B cell (primary cell): Measurements from ENCODE around the gene RIPPLY2. TPM values are rescaled to one million over a fixed set of nuclear protein-coding genes. Genes with fewer than 3 reads are reported as not detected.

Source experiments
- ATAC-seq: fragments of 200-7000 bp; cut with Tn5 transposase; one replicate; pipeline ENCODE4 v1.10.0; 2021; ENCODE audit warnings: low read depth, mild to moderate bottlenecking, moderate number of reproducible peaks, moderate library complexity
- CTCF ChIA-PET: fragments of 350-600 bp; sonication (Branson Sonifier 250); formaldehyde crosslinking; loops from one replicate; lab custom pipeline; 2021; ENCODE audit warnings: antibody characterized with exemption, inconsistent platforms; lab: Charles Lee
- POLR2A ChIA-PET: fragments of 350-600 bp; sonication (Branson Sonifier 250); formaldehyde crosslinking; loops from one replicate; lab custom pipeline; 2021; ENCODE audit warnings: antibody characterized with exemption; lab: Charles Lee
- DNase-seq: peaks from one replicate; pipeline ENCODE4 v3.0.0; 2013
- H2AFZ ChIP-seq: 2 replicates; pipeline ENCODE4 v1.6.1; 2012; ENCODE audit warnings: mild to moderate bottlenecking, low read depth, low read length; ENCODE audit not compliant: insufficient read depth, poor library complexity, severe bottlenecking
- H3K27ac ChIP-seq, 2 donors: 1 replicate in 1 of 2; 2 replicates in 1 of 2; pipeline ENCODE4 v1.5.1; 2012 to 2013; ENCODE audit warnings: low read length in 2 of 2, mild to moderate bottlenecking in 2 of 2, moderate library complexity in 1 of 2
- H3K27me3 ChIP-seq, 4 experiments: fragments of 200-600 bp in 1 of 4; sonication (generic) in 1 of 4; replicated peaks in 1 of 4; 1 replicate in 2 of 4; 2 replicates in 2 of 4; pipeline versions ENCODE4 v1.6.1 to v1.7.0; 2013 to 2016; ENCODE audit warnings: low read length in 3 of 4, mild to moderate bottlenecking in 2 of 4, mixed read lengths in 1 of 4, moderate library complexity in 1 of 4; ENCODE audit not compliant: insufficient read depth in 4 of 4, control insufficient read depth in 3 of 4; ENCODE audit errors: control extremely low read depth in 1 of 4
- H3K36me3 ChIP-seq, 2 experiments: replicated peaks in 1 of 2; 1 replicate in 1 of 2; 2 replicates in 1 of 2; pipeline versions ENCODE4 v1.6.1 to v1.7.1; 2013; ENCODE audit warnings: low read length in 1 of 2; ENCODE audit not compliant: insufficient read depth in 2 of 2, control insufficient read depth in 1 of 2; ENCODE audit errors: control extremely low read depth in 1 of 2, extremely low read depth in 1 of 2
- H3K4me1 ChIP-seq, 2 donors: fragments of 200-600 bp in 1 of 2; sonication (generic) in 1 of 2; 1 replicate in 1 of 2; 2 replicates in 1 of 2; pipeline versions ENCODE4 v1.5.1 to v1.6.1; 2013 to 2017; ENCODE audit warnings: low read length in 2 of 2; ENCODE audit not compliant: control insufficient read depth in 2 of 2, insufficient read depth in 2 of 2
- H3K4me2 ChIP-seq: replicated peaks from 2 replicates; pipeline ENCODE3; 2012; ENCODE audit warnings: mild to moderate bottlenecking, low read depth, low read length; ENCODE audit not compliant: poor library complexity, severe bottlenecking
- H3K4me3 ChIP-seq, 5 experiments: fragments of 200-600 bp in 1 of 5; sonication (generic) in 1 of 5; 1 replicate in 3 of 5; 2 replicates in 2 of 5; pipeline versions ENCODE4 v1.5.1 to v1.7.0; 2011 to 2016; ENCODE audit warnings: low read length in 4 of 5, mild to moderate bottlenecking in 4 of 5, low read depth in 2 of 5, control low read depth in 1 of 5, moderate library complexity in 1 of 5; ENCODE audit not compliant: insufficient read depth in 1 of 5; ENCODE audit errors: control extremely low read depth in 1 of 5, extremely low read depth in 1 of 5
- H3K79me2 ChIP-seq: fragments of 200-600 bp; sonication (generic); one replicate; pipeline ENCODE4 v1.6.0; 2016; ENCODE audit warnings: low read length; ENCODE audit not compliant: control insufficient read depth, insufficient read depth
- H3K9ac ChIP-seq: fragments of 200-600 bp; sonication (generic); 2 replicates; pipeline ENCODE4 v1.6.1; 2017; ENCODE audit warnings: mild to moderate bottlenecking, low read length, moderate library complexity
- H3K9me3 ChIP-seq, 3 donors: one replicate each; pipeline versions ENCODE4 v1.6.1 to v1.7.1; 2013; ENCODE audit warnings: low read length in 2 of 3; ENCODE audit not compliant: control insufficient read depth in 2 of 3, insufficient read depth in 1 of 3; ENCODE audit errors: control extremely low read depth in 1 of 3
- H4K20me1 ChIP-seq: 2 replicates; pipeline ENCODE4 v1.6.0; 2012; ENCODE audit warnings: mild to moderate bottlenecking, low read length; ENCODE audit not compliant: insufficient read depth, control insufficient read depth, poor library complexity, severe bottlenecking
- H3K27ac Mint-ChIP-seq: one replicate; pipeline ENCODE4 v1.8.0; 2021; ENCODE audit warnings: mixed read lengths
- H3K27me3 Mint-ChIP-seq: one replicate; pipeline ENCODE4 v1.8.0; 2021; ENCODE audit warnings: mixed read lengths
- H3K4me1 Mint-ChIP-seq: one replicate; pipeline ENCODE4 v1.8.0; 2021; ENCODE audit warnings: mixed read lengths
- H3K4me3 Mint-ChIP-seq: one replicate; pipeline ENCODE4 v1.8.0; 2021; ENCODE audit warnings: mixed read lengths
- H3K9me3 Mint-ChIP-seq: one replicate; pipeline ENCODE4 v1.8.0; 2022; ENCODE audit warnings: mixed read lengths; ENCODE audit not compliant: insufficient read depth
- EZH2 ChIP-seq: IDR thresholded peaks from 2 replicates; pipeline ENCODE4 v1.6.1; 2012; ENCODE audit warnings: borderline replicate concordance, low read depth, mild to moderate bottlenecking, moderate library complexity, low read length; ENCODE audit not compliant: insufficient read depth, poor library complexity, severe bottlenecking
- WGBS: methylation state at CpG from one replicate; pipeline ENCODE4 v1.1.5; 2013; ENCODE audit warnings: missing lambda C conversion rate; ENCODE audit not compliant: insufficient coverage; 5-methylcytosine and 5-hydroxymethylcytosine counted together
- intact Hi-C: fragments of 100-400 bp; cut with micrococcal nuclease; formaldehyde crosslinking; loops from one replicate; pipeline ENCODE4 v1.10.0; 2022
- polyA plus RNA-seq: library from polyadenylated mRNA; depleted of rRNA; stranded (reverse); fragments of >200 nt; gene quantifications from 2 replicates; pipeline ENCODE4 v1.2.3, GENCODE V29; 2012
- total RNA-seq, 2 donors: library from RNA; stranded (reverse); fragments of 120-200 nt in 1 of 2; gene quantifications; 1 replicate in 1 of 2; 2 replicates in 1 of 2; pipeline versions ENCODE4 v1.2.3 to v1.2.4, GENCODE V29; 2013 to 2022
- TF ChIP-seq, protein P1 (sequence below): fragments of 200-600 bp; IDR thresholded peaks from one replicate; pipeline ENCODE4 v1.8.0; 2022; ENCODE audit warnings: antibody characterized with exemption, mild to moderate bottlenecking

The RIPPLY2 gene
- total and polyA plus RNA-seq, 2 donors (not counting 1 experiment from before 2014, with no cell fraction given): not detected

DNA sequence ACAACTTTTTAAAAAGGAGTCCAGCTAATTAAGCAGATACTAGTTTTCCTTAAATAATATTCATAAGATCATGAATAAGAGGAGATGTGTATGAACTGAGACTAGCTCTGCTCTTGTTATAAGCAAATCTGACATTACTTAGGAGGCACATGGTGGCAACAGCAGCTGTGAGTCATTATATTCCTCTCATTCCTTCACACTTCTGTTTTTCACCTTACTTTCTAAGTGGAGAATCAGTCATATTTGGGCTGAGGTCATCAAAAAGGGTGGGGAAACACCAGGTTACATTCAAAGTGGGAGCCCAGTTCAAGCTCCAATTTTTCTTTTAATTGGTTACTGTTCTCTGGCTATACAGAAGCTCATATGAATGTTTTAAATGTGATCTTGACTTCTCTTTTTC, 6.0 kb upstream of the RIPPLY2 start:
- Histone ChIP-seq H3K27ac (no peak overlapping the region), H3K4me2 (no peak overlapping the region), H3K27me3 (peaks cover 0 to 16% (median 8%) of the 10 kb centered on the region in 4 experiments), H3K4me1 (no peaks in the 10 kb centered on the region), H4K20me1 (no peaks in the 10 kb centered on the region), H3K79me2 (no peaks in the 10 kb centered on the region), H3K36me3 (no peaks in the 10 kb centered on the region), H3K4me3 (no peak overlapping the region), H2AFZ (no peak overlapping the region), H3K9ac (no peak overlapping the region), H3K9me3 (no peaks in the 10 kb centered on the region)
- Mint-ChIP-seq H3K9me3 (peaks cover 2% of the 10 kb centered on the region), H3K4me3 (no peak overlapping the region), H3K27me3 (peaks cover 36% of the 10 kb centered on the region), H3K4me1 (no peaks in the 10 kb centered on the region), H3K27ac (no peak overlapping the region)
- CTCF ChIA-PET: no interaction called here
- POLR2A ChIA-PET: no interaction called here
- intact Hi-C loops: no loop called here
- no peak for DNase-seq
- TF ChIP-seq, protein P1, sequence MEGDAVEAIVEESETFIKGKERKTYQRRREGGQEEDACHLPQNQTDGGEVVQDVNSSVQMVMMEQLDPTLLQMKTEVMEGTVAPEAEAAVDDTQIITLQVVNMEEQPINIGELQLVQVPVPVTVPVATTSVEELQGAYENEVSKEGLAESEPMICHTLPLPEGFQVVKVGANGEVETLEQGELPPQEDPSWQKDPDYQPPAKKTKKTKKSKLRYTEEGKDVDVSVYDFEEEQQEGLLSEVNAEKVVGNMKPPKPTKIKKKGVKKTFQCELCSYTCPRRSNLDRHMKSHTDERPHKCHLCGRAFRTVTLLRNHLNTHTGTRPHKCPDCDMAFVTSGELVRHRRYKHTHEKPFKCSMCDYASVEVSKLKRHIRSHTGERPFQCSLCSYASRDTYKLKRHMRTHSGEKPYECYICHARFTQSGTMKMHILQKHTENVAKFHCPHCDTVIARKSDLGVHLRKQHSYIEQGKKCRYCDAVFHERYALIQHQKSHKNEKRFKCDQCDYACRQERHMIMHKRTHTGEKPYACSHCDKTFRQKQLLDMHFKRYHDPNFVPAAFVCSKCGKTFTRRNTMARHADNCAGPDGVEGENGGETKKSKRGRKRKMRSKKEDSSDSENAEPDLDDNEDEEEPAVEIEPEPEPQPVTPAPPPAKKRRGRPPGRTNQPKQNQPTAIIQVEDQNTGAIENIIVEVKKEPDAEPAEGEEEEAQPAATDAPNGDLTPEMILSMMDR: no peak
- no peak for TF ChIP-seq EZH2
- ATAC-seq: no peak

- Histone ChIP-seq H3K4me1 (peaks cover 15% of the 10 kb centered on the region in 2 donors), H2AFZ (no peak overlapping the region), H3K27me3 (peaks cover 0 to 35% (median 20%) of the 10 kb centered on the region in 4 experiments), H3K36me3 (no peaks in the 10 kb centered on the region), H4K20me1 (no peaks in the 10 kb centered on the region), H3K4me3 (no peak overlapping the region), H3K9ac (no peak overlapping the region), H3K9me3 (peaks cover 0 to 8% (median 0%) of the 10 kb centered on the region in 3 donors), H3K4me2 (no peak overlapping the region), H3K27ac (no peak overlapping the region), H3K79me2 (no peaks in the 10 kb centered on the region)
- no peak overlapping the region for H3K4me3 Mint-ChIP-seq
- H3K4me1 Mint-ChIP-seq: peaks cover 13% of the 10 kb centered on the region
- peaks cover 44% of the 10 kb centered on the region for H3K27me3 Mint-ChIP-seq
- ATAC-seq (no peak), DNase-seq (no peak)
- ChIA-PET POLR2A (no interaction called here), CTCF (no interaction called here)
- no peaks in the 10 kb centered on the region for H3K9me3 Mint-ChIP-seq
- WGBS: 100% methylated on average over 1 of the region's 2 CpGs
- intact Hi-C loops: no loop called here
- no peak overlapping the region for H3K27ac Mint-ChIP-seq
- TF ChIP-seq EZH2: no peak
- TF ChIP-seq, protein P1: peak; percentile 11
Measured at GRCh38 chr6:83849127-83849526, 4.0 kb upstream of the RIPPLY2 start.
